ENCODE data around the gene LEF1. TPM values are rescaled to one million over a fixed set of nuclear protein-coding genes. Genes with fewer than 3 reads are reported as not detected.

The LEF1 gene
- total RNA-seq, 1 donor from 2014 or later, result 55.0 TPM

DNA sequence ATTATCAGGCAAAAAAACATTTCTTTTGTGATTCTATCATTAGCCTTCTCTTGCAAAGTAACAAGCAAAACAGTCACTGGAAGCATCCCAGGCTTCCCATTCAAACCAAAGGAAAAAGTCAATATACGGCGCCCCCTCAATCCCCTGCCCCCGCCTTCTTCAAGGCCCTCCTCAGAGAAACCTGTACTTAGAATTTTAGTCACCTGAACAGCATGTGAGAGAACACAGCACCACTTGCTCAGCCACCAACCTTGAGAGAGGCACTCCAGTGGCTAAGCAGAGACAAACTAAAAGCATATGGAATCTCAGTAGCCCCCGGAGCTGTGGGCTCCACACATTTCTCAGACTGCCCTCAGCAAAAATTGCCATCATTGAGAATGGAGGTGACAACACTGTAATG, 25.2 kb downstream of the LEF1 start:
- Mint-ChIP-seq H3K9me3 (no peaks in the 10 kb centered on the region), H3K27me3 (ENCODE audit: low read depth) (no peaks in the 10 kb centered on the region), H3K4me3 (peak overlapping the region; percentile 53), H3K36me3 (ENCODE audit: low read depth) (no peaks in the 10 kb centered on the region), H3K4me1 (peaks cover 76% of the 10 kb centered on the region), H3K27ac (ENCODE audit: unreplicated experiment) (peak overlapping the region; percentile 72)
- no peak for DNase-seq (ENCODE audit: low read depth, low spot score)
- TF ChIP-seq, protein P1, sequence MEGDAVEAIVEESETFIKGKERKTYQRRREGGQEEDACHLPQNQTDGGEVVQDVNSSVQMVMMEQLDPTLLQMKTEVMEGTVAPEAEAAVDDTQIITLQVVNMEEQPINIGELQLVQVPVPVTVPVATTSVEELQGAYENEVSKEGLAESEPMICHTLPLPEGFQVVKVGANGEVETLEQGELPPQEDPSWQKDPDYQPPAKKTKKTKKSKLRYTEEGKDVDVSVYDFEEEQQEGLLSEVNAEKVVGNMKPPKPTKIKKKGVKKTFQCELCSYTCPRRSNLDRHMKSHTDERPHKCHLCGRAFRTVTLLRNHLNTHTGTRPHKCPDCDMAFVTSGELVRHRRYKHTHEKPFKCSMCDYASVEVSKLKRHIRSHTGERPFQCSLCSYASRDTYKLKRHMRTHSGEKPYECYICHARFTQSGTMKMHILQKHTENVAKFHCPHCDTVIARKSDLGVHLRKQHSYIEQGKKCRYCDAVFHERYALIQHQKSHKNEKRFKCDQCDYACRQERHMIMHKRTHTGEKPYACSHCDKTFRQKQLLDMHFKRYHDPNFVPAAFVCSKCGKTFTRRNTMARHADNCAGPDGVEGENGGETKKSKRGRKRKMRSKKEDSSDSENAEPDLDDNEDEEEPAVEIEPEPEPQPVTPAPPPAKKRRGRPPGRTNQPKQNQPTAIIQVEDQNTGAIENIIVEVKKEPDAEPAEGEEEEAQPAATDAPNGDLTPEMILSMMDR (conservative IDR thresholded peaks at IDR 0.05), result no peak

DNA sequence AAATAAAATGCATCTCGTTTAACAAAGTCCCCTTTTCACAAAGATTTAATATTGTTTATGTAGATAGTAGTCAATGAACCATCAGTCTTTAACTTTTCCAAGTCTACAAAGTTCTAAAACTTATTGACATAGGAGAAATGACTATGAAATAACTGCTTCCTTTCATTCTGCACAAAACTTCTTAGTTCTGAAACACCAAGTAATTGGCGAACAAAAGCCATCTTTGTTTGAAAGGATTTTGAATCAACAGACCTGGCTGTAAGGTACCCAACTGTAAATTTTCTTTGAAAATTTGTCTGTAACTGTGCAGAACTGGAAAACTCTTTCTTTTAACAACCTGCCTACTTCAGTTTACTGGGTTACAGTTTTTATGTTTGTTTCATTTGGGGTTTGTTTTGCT, 25.9 kb downstream of the LEF1 start:
- Mint-ChIP-seq H3K4me1 (peaks cover 76% of the 10 kb centered on the region), H3K27me3 (ENCODE audit: low read depth) (no peaks in the 10 kb centered on the region), H3K4me3 (peak overlapping the region; percentile 11), H3K36me3 (ENCODE audit: low read depth) (no peaks in the 10 kb centered on the region), H3K27ac (ENCODE audit: unreplicated experiment) (peak overlapping the region; percentile 39), H3K9me3 (no peaks in the 10 kb centered on the region)
- TF ChIP-seq, protein P1 (conservative IDR thresholded peaks at IDR 0.05), result no peak
- no peak for DNase-seq (ENCODE audit: low read depth, low spot score)

- Mint-ChIP-seq H3K4me1 (peaks cover 75% of the 10 kb centered on the region), H3K27me3 (ENCODE audit: low read depth) (no peaks in the 10 kb centered on the region), H3K27ac (ENCODE audit: unreplicated experiment) (peak overlapping the region; percentile 62)
These were observed 27.4 kb downstream of the LEF1 start for GRCh38 chr4:108141213-108141950.

GRCh38 chr4:108140328-108140727, 28.4 kb downstream of the LEF1 start:
- no peak for DNase-seq (ENCODE audit: low read depth, low spot score)
- H3K4me3 Mint-ChIP-seq, result peak overlapping the region; percentile 44
- H3K27ac Mint-ChIP-seq (ENCODE audit: unreplicated experiment), result peak overlapping the region; percentile 68
- peaks cover 79% of the 10 kb centered on the region for H3K4me1 Mint-ChIP-seq
- H3K27me3 Mint-ChIP-seq (ENCODE audit: low read depth), result no peaks in the 10 kb centered on the region
- TF ChIP-seq, protein P1 (conservative IDR thresholded peaks at IDR 0.05), result no peak
- no peaks in the 10 kb centered on the region for H3K36me3 Mint-ChIP-seq (ENCODE audit: low read depth)
- no peaks in the 10 kb centered on the region for H3K9me3 Mint-ChIP-seq

More at GRCh38 chr4:108141213-108141950, 27.4 kb downstream of the LEF1 start:
- peak overlapping the region; percentile 68 for H3K4me3 Mint-ChIP-seq
- TF ChIP-seq, protein P1 (conservative IDR thresholded peaks at IDR 0.05), result no peak
- peak; percentile 30 for DNase-seq (ENCODE audit: low read depth, low spot score)
- no peaks in the 10 kb centered on the region for H3K9me3 Mint-ChIP-seq
- no peaks in the 10 kb centered on the region for H3K36me3 Mint-ChIP-seq (ENCODE audit: low read depth)

DNA sequence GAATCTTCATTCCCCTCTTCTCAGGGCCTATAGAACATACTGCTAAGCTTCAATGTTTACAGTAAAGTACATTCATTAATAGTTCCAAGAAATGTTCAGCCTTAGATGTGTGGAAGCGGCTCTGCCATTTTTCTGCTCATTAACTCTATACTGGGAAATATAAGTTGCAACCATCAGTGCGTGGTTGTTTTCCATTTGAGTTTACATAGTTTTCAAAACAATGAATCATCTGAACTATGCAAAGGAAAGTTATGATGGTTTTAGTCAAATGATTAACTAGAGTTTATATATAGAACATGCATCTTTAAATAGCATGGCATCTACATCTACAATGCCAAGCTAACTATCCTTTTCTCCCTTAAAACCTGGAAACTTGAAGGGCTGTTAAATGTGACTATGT, 29.6 kb downstream of the LEF1 start:
- TF ChIP-seq, protein P1 (conservative IDR thresholded peaks at IDR 0.05), result no peak
- no peak for DNase-seq (ENCODE audit: low read depth, low spot score)
- H3K36me3 Mint-ChIP-seq (ENCODE audit: low read depth), result no peaks in the 10 kb centered on the region
- H3K4me1 Mint-ChIP-seq, result peaks cover 80% of the 10 kb centered on the region
- no peaks in the 10 kb centered on the region for H3K9me3 Mint-ChIP-seq
- H3K27ac Mint-ChIP-seq (ENCODE audit: unreplicated experiment), result no peak overlapping the region
- no peaks in the 10 kb centered on the region for H3K27me3 Mint-ChIP-seq (ENCODE audit: low read depth)
- no peak overlapping the region for H3K4me3 Mint-ChIP-seq

All from neural crest cell (in vitro differentiated cells).